HG02885 (cell line): ENCODE measurements around the gene KLHL36.
"Not testable (repeated sequence)": the region's sequence is repeated elsewhere in the genome, so short reads cannot be mapped to it uniquely, and the experiment has no call there.

Experiments
- ATAC-seq: cut with Tn5 transposase; IDR thresholded peaks from one replicate; pipeline ENCODE4 v1.9.1; 2021; ENCODE audit warnings: mild to moderate bottlenecking; ENCODE audit not compliant: unreplicated experiment, poor library complexity

Gene KLHL36

DNA sequence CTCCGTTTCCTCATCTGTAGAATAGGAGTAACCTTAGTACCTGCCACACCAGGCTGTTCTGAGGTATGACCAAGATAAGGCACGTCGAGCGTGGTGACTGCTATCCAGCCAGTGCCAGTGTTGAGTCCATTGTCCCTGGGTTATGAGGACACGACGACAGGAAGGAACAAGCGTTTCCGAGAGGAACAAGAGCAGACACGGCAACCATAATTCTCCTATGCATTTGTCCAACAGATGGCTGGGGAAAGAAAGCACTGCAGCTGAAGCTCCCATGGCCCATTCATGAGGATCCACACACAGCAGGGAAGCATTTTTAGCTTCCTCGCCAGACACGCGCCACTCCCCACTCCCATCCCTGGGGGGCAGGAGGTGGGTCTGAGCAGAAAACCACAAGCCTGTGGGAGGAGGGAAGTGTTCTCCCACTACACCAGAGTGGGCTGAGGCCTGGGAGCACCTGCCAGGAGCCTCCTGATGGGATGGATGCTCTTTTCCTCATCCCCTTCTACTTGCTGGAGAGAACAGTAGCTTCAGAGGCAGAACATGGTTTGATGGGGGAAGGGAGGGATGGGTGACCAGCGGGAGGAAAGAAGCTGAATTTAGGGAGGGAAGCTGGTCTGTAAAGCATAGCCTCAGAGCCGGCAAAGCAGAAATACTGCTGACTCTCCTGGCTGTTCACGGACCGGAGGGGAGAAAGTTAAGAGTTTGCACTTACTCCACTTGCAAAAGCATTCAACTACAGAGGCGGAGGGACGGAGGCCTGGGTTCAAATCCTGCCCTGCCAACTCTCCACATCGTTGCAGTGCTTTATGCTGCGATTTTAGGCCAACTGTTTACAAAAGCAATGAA is 33.1 kb upstream of the KLHL36 start:
- ATAC-seq = no peak

- no peak for ATAC-seq
Measured at GRCh38 chr16:84616515-84616914, 31.8 kb upstream of the KLHL36 start.

DNA sequence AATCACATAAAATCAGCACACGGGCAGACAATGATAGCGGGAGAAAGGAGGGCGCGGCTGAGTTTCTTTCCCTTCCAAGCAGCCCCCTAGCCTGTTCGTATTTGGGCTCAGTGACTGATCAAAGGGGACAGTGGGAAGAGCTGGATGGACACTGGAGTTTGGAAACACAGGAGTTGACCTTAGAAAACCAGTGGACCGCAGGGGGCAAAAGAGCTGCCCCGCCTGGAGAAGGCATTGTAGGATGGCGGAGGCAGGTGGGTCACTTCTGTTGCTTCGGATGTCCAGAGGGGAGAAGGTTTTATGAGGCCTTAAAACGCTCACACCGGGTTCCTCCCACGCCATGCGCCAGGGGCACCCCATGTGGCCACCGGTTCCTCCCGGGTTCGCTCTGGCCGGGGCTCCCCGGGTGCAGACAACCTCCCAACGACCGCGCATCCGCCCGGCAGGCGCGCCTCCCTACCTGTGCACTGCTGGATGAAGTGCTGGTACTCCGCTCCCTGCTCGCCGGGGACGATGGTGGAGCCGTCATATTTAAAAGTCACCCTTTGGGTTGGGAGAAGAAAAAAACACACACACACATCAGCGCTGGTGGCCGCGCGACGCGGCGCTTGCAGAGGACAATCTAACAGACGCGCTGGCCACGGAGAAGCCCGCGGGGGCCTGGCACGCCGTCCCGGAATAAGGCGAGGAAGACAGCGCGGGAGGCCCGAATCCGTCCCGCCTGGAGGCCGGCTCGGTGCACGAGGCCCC is 31.1 kb upstream of the KLHL36 start:
- peak; percentile 36 for ATAC-seq

GRCh38 chr16:84617791-84618580 is 30.3 kb upstream of the KLHL36 start, which contains the start of gene COTL1:
Gene COTL1 (minus strand): TSS chr16:84618078. CDS start chr16:84617914, 164 bp downstream.
- ATAC-seq = peak; percentile 82

DNA sequence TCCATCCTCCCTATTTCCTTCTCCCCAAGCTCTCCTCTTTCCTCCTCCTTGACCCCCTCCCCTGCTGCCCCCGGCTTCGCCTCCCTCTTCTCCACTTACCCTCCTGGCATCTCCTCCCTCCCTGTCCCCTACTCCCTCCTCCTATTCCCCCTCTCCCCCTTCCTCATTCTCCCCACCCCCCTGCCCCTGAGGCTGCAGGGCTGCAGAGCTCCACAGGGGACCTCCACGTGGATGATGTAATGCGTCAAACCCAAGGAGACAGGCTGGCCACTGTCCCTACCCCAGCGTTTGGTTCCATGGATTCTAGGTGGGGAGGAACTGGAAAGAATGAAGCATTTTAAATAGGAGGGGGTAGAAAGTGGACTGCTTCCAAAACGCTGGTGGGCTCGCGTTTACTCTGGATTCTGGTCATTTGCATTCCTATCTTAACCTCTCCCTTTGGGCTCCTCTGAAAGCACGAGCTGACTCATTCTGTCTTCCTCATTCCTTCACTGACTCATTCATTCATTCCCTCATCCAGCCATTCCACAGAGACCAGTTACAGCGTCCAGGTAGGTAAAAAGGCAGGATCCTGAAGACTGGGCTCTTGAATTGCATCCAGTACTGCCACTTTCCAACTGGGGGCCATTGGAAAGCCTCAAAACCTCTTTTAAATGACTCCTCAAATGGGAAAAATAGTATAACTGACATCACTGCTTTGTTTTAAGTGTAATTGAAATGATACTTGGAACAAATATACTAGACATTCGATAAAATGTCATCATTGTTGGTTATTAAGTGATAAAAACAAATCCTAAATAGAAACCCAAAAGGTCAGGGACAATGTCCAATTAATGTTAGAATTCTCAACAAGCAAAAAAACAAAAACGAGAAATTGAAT is 29.5 kb upstream of the KLHL36 start:
- no peak for ATAC-seq

- ATAC-seq = not testable (repeated sequence)
Measured at GRCh38 chr16:84620913-84621312, 27.4 kb upstream of the KLHL36 start.

GRCh38 chr16:84625556-84625955 is 22.8 kb upstream of the KLHL36 start:
- no peak for ATAC-seq

DNA sequence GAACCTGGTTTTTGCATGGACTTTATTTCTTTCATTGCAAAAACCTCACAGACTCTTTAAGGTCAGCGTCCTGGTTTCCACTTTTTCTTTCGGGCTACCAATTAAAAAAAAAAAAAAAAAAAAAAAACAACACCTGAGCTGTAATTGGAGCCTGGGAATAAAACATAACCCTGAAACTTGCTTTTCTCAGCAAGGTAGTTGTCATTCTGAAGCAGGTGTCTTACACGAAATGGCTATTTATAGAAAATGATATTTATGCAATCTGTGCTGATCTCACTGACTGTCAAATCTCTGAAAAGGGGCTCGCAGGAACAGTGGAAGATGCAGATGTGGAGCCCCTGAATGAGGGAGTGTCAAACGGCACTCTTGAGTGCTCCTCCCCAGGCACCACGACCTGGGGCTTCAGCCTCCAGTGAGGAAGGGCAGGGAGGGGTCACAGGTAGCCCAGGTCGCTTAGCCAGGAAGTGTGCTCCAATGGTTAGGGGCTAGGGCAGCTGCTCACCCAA is 20.0 kb upstream of the KLHL36 start:
- no peak for ATAC-seq

DNA sequence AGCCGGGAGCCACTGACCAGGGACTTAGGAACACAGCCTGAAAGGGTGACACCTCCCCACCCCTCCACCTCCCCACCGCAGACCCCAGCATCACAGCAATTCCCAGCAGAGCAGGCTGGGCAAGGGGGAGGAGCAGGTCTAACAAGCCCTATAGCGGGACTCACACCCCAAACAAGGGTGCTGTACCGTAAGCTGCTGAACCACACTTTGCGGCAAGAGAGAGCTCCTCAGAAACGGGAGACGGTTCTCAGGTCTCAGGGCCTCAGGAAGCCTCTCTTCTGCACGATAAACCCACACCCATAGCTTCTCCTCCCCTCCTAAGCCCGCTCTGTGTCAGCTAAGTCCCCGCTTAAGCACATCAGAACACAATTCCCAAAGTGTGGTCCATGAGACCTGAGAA is 18.7 kb upstream of the KLHL36 start:
- no peak for ATAC-seq

DNA sequence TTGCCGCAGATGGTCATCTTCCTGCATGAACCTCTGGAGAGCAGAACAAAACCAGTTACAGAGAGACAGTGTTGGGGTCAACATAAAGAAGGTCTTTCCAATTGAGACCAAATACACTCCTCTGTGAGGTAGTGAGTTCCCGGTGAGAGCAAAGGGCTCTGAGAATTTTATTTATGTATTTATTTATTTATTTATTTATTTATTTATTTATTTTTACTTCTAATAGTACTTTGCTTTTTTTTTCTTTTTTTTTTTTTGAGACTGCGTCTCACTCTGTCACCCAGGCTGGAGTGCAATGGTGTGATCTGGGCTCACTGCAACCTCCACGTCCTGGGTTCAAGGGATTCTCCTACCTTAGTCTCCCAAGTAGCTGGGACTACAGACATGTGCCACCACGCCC is 18.3 kb upstream of the KLHL36 start:
- ATAC-seq = no peak

GRCh38 chr16:84630446-84631152 is 17.7 kb upstream of the KLHL36 start:
- ATAC-seq = no peak

- no peak for ATAC-seq
Measured at GRCh38 chr16:84631153-84631466, 17.2 kb upstream of the KLHL36 start.

DNA sequence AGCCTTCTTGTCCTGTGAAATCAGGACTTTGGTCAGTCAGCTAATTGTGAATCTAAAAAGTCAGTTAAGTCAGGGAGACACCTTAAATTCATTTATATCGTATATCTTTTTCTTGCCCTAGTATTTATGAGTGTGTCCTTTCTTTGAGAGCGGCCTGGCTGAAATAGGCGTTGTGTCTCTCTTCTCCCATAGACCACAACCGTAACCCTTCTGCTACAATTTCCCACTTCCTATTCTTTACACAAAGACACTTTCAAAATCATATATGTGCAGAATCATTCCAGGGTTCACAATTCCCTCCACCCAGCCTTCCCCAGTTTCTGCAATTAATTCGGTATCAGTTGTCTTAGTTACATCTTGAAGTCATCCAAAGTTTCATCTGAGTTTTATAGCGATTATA is 16.4 kb upstream of the KLHL36 start:
- ATAC-seq = no peak

DNA sequence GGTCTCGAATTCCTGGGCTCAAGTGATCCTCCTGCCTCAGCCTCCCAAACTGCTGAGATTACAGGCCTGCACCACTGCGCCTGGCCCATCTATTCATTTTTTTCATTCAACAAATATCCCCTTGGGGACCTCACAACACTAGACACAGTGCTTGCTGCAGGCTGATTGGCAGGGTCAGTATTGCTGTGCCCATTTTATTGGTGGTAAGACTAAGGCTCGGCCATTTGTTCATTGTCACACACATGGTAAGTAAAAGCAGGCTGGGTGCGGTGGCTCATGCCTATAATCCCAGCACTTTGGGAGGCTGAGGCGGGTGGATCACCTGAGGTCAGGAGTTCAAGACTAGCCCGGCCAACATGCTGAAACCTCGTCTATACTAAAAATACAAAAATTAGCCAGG is 15.4 kb upstream of the KLHL36 start:
- ATAC-seq = not testable (repeated sequence)

- no peak for ATAC-seq
Measured at GRCh38 chr16:84633622-84634021, 14.7 kb upstream of the KLHL36 start.

- ATAC-seq = no peak
Measured at GRCh38 chr16:84635702-84636101, 12.6 kb upstream of the KLHL36 start.

DNA sequence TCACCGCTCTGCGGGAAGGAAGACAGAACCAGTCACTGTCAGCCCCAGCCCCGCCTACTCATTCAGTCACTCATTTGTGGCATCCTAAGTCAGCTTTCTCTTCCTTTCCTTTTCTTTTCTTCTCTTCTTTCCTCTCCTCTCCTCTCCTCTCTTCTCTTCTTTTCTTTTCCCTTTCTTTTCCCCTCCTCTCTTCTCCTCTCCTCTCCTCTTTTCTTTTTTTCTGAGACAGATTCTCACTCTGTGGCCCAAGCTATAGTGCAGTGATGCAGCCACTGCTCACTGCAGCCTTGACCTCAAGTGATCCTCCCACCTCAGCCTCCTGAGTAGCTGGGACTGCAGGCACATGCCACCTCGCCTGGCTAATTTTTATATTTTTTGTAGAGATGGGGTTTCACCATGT is 10.6 kb upstream of the KLHL36 start:
- ATAC-seq = no peak

- ATAC-seq = no peak
Measured at GRCh38 chr16:84638231-84638806, 10.0 kb upstream of the KLHL36 start.

DNA sequence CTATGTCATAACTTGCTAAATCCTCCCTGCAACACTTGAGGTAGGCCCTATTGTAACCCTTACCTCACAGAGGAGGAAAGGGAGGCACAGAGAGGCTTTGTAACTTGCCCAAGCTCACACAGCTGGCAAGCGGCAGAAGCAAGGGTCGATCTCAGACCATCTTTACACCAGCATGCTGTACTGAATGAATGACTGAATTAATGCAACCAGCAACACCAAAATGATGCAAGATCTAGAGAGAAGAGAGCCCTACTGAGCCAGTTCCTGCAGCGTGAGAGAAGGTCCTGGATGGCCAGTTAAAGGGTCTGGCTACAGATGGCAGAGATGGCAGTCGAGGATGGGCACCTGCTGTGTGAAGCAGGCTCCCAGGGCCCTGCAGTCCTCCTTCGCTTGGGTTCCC is 8.2 kb upstream of the KLHL36 start:
- ATAC-seq = no peak
